Activated CD8-positive, alpha-beta T cell treated with anti-CD3 and anti-CD28 coated beads, Interleukin-2, amount 10 ng/mL, durations not matched to agents 7 days and 5 days (primary cell): ENCODE data around the gene VEGFA. TPM values are rescaled to one million over a fixed set of nuclear protein-coding genes. Genes with fewer than 3 reads are reported as not detected.

Experiments used
- ATAC-seq: fragments of 150-1000 bp; cut with Tn5 transposase; one replicate; pipeline ENCODE4 v1.10.0; 2021; ENCODE audit warnings: moderate library complexity
- CTCF ChIA-PET: fragments of 350-600 bp; sonication (Branson Sonifier 250); formaldehyde crosslinking; loops from one replicate; lab custom pipeline; 2021; ENCODE audit warnings: antibody characterized with exemption; lab: Charles Lee
- POLR2A ChIA-PET: fragments of 350-600 bp; sonication (Branson Sonifier 250); formaldehyde crosslinking; loops from one replicate; lab custom pipeline; 2021; ENCODE audit warnings: antibody characterized with exemption; lab: Charles Lee
- DNase-seq: peaks from one replicate; pipeline ENCODE4 v3.0.0-alpha.2; 2020
- H3K27ac Mint-ChIP-seq: one replicate; pipeline ENCODE4 v1.8.0; 2021; ENCODE audit warnings: mild to moderate bottlenecking, mixed read lengths
- H3K27me3 Mint-ChIP-seq: one replicate; pipeline ENCODE4 v1.8.0; 2021; ENCODE audit warnings: low read depth, mixed read lengths
- H3K36me3 Mint-ChIP-seq: one replicate; pipeline ENCODE4 v1.8.0; 2021; ENCODE audit warnings: low read depth, mixed read lengths
- H3K4me1 Mint-ChIP-seq: one replicate; pipeline ENCODE4 v1.8.0; 2021; ENCODE audit warnings: low read depth, mixed read lengths
- H3K4me3 Mint-ChIP-seq: one replicate; pipeline ENCODE4 v1.8.0; 2021; ENCODE audit warnings: mild to moderate bottlenecking, mixed read lengths
- H3K9me3 Mint-ChIP-seq: one replicate; pipeline ENCODE4 v1.8.0; 2022; ENCODE audit warnings: mixed read lengths; ENCODE audit not compliant: insufficient read depth
- total RNA-seq, 2 experiments: library from RNA; stranded (reverse); gene quantifications; one replicate each; pipeline ENCODE4 v1.2.3, GENCODE V29; 2021

Gene VEGFA
- total RNA-seq, 2 experiments from 2014 or later = 37.9 to 39.3 TPM

DNA sequence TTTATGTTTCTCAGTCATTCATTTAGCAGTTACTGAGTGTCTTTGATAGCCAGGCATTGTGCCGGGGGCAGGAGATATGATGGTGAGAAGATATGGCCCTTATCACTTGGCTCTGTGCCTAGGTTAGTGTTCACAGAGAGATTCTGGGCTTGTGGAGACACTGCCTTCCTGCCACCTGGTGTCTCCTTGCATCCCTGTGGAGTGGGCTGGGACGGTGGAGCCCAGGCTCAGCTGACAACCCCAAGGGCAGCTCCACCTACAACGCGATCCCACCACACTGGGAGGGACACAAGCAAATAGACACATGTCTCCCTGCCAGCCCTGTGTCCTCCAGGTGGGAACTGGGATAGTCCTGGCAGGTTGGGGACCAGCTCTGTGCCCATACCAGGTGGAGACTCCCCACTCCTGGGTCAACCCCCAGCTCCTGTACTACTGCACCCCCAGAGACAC is 30.3 kb upstream of the VEGFA start:
- ATAC-seq = no peak
- no peaks in the 10 kb centered on the region for H3K36me3 Mint-ChIP-seq
- H3K27me3 Mint-ChIP-seq = no peaks in the 10 kb centered on the region
- POLR2A ChIA-PET = no interaction called here
- CTCF ChIA-PET = interaction anchor here (0.7 to 1.1 kb wide), 3 partner anchors 29 to 339 kb away, joined by 3 to 4 read pairs (median 3); partner anchors contain the start of gene VEGFA
- H3K27ac Mint-ChIP-seq = no peak overlapping the region
- peaks cover 6% of the 10 kb centered on the region for H3K4me1 Mint-ChIP-seq
- no peak for DNase-seq
- H3K9me3 Mint-ChIP-seq = no peaks in the 10 kb centered on the region
- no peak overlapping the region for H3K4me3 Mint-ChIP-seq

DNA sequence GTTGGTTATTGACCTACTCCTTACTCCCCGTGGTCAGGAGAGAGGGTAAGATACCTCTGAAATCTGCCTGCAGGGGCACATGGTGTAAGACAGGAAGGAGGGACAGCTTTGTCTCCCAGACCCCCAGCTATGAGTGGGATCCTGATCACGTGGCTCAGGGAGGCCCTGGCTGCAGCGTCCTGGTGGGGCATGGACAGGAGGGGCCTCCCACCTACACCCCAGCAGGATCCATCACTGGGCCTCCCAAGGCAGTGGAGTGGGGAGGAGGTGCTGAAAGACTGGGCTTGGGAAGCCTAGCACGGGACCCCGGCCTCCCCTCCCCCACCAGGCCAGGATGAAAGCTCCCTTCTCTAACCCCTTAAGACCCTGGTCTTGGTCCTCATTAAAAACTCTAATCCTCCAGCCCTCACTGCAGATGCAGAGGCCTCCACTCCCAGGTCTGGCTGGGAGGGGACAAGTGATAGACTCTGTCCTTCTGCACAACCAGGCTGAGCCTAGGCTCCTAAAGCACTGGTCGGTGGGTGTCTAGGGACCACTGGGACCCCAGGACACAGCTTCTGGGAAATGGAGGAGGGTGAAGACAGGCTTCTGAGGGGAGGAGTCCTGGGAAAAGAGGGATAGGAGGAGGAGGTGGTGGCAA is 29.6 kb upstream of the VEGFA start:
- no peak for DNase-seq
- H3K4me3 Mint-ChIP-seq = no peak overlapping the region
- no peak for ATAC-seq
- no peaks in the 10 kb centered on the region for H3K27me3 Mint-ChIP-seq
- no peaks in the 10 kb centered on the region for H3K36me3 Mint-ChIP-seq
- H3K4me1 Mint-ChIP-seq = peaks cover 2% of the 10 kb centered on the region
- POLR2A ChIA-PET = no interaction called here
- H3K27ac Mint-ChIP-seq = no peak overlapping the region
- no peaks in the 10 kb centered on the region for H3K9me3 Mint-ChIP-seq
- CTCF ChIA-PET = interaction anchor here (1.1 kb wide), 2 partner anchors 28 to 339 kb away, joined by 3 to 4 read pairs; no protein-coding TSS in a partner anchor

DNA sequence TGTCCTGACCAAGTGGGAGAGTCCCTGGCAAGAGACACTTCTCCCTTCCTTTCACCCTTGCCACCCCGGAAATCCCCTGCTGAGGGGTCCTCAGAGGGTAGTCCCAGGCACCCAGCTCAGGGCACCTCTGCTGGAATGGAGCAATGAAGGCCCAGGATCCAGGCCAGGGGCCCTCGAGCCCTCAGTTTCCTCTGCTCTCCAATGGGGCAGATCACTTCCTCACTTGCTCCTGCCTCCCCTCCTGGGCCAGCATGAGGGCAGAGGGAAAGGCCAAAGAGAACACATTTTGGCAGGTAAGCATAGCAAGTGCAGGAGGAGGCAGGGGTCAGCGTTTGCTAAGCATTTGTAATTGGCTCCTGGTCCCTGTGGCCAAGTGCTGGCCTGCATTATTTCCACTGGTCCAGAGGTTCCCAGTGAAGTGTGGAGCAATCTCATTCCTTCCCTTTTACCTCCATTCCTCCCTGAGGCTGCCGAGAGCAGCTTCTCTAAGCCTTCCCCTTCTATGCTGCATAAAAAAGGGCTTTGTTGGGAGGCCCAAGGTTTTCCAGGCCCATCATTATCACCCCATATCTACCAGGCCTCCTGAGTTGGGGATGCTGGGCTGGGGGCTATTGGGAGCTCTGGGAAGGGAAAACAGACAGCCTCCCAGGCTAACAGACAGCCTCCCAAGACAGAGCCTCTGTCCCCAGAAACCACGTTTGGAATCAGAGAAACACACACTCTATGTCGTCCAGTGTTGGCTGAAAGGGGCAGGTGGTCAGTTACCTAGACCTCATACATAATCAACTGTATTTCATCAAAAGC is 28.8 kb upstream of the VEGFA start:
- Mint-ChIP-seq H3K27me3 (peaks cover 5% of the 10 kb centered on the region), H3K4me3 (no peak overlapping the region), H3K4me1 (no peaks in the 10 kb centered on the region), H3K9me3 (no peaks in the 10 kb centered on the region), H3K27ac (no peak overlapping the region), H3K36me3 (no peaks in the 10 kb centered on the region)
- CTCF ChIA-PET = no interaction called here
- DNase-seq = no peak
- ATAC-seq = no peak
- POLR2A ChIA-PET = no interaction called here

DNA sequence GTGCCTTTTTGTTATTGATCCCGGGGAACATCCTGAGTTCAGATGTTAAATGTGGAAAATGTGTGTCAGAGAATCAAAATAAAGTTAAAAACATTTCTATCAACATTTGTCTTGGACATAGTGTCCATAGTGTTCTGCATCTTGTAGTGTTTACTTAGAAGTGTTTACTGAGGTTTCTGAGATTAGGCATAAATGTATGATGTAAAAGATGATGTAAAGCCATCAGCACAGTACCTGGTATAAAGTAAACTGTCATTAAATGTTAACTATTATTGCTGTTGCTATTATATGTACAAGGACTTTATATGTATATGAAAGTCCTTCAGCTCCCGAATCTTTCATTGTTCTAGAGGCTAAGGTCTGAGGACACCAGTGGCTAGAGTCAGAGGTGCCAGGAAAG is 28.2 kb upstream of the VEGFA start:
- ATAC-seq (no peak), DNase-seq (no peak)
- ChIA-PET CTCF (no interaction called here), POLR2A (no interaction called here)
- Mint-ChIP-seq H3K27me3 (peaks cover 7% of the 10 kb centered on the region), H3K4me3 (no peak overlapping the region), H3K36me3 (no peaks in the 10 kb centered on the region), H3K4me1 (no peaks in the 10 kb centered on the region), H3K9me3 (no peaks in the 10 kb centered on the region), H3K27ac (no peak overlapping the region)

DNA sequence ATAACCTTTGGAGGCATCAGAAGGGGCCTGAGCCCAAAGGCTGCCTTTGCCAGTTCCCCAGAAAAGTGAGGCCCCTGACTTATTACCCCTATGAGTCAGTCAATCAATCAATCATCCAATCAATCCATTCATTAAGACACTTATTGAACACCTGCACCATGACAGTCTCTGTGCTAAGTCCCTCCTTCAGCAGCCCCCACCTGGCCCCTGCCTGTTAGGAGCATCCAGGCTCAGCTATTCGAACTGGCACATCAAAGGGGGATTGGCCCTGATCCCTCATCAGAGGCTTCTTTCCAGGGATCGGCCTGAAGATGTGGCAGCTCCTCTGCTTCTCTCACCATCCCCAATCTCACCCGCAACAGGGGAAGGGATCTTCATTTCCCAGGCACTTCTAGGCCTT is 27.7 kb upstream of the VEGFA start:
- Mint-ChIP-seq H3K4me3 (no peak overlapping the region), H3K36me3 (no peaks in the 10 kb centered on the region), H3K27me3 (peaks cover 8% of the 10 kb centered on the region), H3K27ac (no peak overlapping the region), H3K4me1 (no peaks in the 10 kb centered on the region), H3K9me3 (no peaks in the 10 kb centered on the region)
- ChIA-PET CTCF (interaction anchor here (1.0 to 1.2 kb wide), 2 partner anchors 11 to 18 kb away, joined by 3 read pairs; no protein-coding TSS in a partner anchor), POLR2A (no interaction called here)
- ATAC-seq = no peak
- DNase-seq = no peak

DNA sequence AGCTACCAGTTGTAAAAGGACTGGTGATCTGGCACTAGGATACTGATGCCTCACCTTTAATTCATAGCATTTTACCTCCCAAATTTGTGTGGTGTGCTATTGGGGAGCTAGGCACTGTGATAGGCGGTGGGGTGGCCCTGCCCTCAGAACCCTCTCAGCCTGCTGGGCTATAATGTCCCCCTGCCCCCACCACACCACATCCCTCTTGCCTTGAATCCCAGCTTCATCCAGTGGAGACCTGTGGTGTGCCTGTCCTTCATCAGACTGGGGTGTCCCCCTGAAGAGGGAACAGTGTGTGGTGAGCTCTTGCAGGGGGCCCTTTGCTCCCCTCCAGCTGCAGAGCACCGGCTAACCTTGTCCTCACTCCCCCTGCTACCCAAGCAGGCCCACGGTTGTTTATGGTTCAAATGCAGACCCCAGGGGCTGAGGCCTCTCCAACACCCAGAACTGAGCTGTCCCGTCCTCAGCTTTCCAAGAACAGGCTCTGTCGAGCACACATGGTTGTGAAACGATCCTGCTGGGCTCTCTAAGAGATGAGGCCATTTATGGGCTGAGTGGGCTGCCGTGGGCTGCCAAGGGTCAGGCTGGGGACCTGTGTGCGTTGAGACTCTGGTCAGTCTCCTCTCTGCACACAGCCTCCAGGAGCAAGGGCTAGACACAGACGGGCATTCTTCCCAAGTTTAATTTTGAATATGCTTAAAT is 26.9 kb upstream of the VEGFA start:
- Mint-ChIP-seq H3K27me3 (peaks cover 14% of the 10 kb centered on the region), H3K9me3 (no peaks in the 10 kb centered on the region), H3K4me3 (no peak overlapping the region), H3K4me1 (no peaks in the 10 kb centered on the region), H3K36me3 (no peaks in the 10 kb centered on the region), H3K27ac (no peak overlapping the region)
- ChIA-PET CTCF (interaction anchor here (1.0 to 1.2 kb wide), 3 partner anchors 10 to 337 kb away, joined by 3 to 4 read pairs (median 3); no protein-coding TSS in a partner anchor), POLR2A (no interaction called here)
- no peak for ATAC-seq
- no peak for DNase-seq

DNA sequence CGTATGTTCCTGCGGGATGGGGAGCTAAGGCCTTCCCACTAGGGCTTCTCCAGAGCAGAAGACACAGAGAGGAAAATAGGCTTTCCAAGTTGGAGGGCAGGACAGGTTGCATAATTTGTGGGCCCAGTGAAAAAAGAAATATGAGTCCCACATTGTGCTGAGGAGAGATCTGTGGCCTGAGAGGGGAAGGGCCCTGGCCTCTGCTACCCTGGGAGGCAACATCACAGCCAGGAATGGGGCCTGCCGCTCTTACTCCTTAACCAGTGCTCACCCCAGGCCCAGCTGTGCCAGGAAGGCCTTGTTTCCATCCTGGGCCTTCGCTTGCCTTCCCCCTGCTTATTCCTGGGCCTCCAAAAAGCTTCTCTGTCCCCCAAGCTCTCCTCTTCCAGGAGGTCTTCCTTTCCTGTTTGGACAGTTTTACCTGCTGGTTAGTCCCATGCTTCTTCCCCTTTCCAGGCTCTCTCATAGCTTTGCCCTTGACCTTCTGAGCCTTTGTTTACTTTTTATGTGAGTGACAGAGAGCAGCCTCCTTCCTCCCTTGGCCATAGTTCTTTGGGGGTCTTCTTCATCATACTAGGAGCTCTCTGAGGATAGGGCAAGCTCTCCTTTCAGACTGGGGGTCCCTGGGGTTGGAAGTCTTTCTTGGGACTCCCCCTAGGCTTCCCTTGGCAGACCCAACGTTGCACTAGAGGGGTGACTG is 26.2 kb upstream of the VEGFA start:
- Mint-ChIP-seq H3K36me3 (no peaks in the 10 kb centered on the region), H3K27ac (no peak overlapping the region)
- no peak for DNase-seq

DNA sequence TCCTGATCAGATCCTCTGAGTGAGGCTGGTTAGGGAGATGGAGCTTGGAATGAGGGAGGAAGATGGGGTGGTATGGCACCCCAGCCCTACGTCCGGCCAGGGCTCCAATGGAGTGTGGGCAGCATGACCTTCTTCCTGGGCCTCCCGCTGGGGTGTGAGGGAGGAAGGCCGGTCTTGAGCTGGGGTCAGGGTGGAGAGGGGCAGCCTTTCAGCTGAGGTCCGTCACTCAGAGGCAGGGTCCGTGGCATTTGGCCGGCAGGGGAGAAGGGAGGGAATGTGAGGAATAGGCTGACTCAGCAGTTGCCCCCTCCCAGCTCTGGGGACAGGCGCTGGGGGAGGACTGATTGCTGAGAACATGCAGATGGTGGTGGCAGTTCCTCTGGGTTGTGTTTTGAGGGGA is 25.5 kb upstream of the VEGFA start:
- no peak for ATAC-seq
- Mint-ChIP-seq H3K4me1 (no peaks in the 10 kb centered on the region), H3K9me3 (no peaks in the 10 kb centered on the region), H3K36me3 (no peaks in the 10 kb centered on the region), H3K4me3 (no peak overlapping the region), H3K27ac (no peak overlapping the region), H3K27me3 (peaks cover 19% of the 10 kb centered on the region)
- ChIA-PET CTCF (interaction anchor here (0.7 to 2.6 kb wide), 6 partner anchors 20 to 334 kb away, joined by 3 to 14 read pairs (median 6); partner anchors contain the start of gene VEGFA), POLR2A (no interaction called here)
- DNase-seq = no peak

More for the DNA sequence above, 26.2 kb upstream of the VEGFA start:
- Mint-ChIP-seq H3K4me3 (no peak overlapping the region), H3K27me3 (peaks cover 19% of the 10 kb centered on the region), H3K4me1 (no peaks in the 10 kb centered on the region), H3K9me3 (no peaks in the 10 kb centered on the region)
- ATAC-seq = no peak
- POLR2A ChIA-PET = no interaction called here
- CTCF ChIA-PET = interaction anchor here (1.0 to 2.6 kb wide), 3 partner anchors 19 to 336 kb away, joined by 4 to 14 read pairs (median 9); partner anchors contain the start of gene VEGFA

DNA sequence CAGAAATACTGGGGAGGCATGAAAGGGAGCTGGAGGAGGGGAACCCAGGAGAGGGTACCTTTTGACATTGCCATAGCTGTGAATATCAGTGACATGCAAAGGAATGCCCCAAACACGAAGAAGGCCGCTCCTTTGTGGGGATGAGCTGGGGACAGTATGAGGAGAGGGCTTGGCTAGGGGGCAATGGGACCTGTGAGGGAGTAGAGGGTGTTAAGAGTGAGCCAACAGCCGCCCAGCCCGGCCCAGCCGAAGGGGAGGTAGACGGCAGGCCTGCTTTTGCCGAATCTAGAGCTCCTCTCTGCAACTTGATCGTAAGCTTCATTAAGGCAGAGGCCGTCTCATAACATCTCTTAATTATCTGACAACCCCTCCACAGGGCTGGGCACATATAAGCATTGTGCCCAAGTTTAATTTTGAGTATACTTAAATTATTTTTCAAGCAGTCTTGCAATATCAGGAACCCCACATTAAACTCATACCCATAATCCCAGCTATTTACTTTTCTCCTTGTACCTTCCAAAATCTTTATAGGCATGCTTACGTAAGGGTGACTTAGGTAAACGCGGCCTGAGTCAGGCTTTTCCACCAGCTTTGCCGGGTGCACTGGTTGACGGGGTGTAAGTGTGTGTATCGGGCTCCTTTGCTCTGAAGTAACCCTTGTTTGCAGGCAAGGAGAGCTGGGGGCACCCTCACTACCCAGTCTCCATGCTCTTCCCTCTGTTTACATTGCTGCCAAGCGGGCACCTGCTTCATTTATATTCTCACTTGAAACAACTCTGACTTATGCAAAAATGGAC is 24.9 kb upstream of the VEGFA start:
- DNase-seq (no peak), ATAC-seq (no peak)
- Mint-ChIP-seq H3K4me3 (no peak overlapping the region), H3K4me1 (no peaks in the 10 kb centered on the region), H3K9me3 (no peaks in the 10 kb centered on the region), H3K27ac (peak overlapping the region; percentile 4), H3K27me3 (peaks cover 19% of the 10 kb centered on the region), H3K36me3 (no peaks in the 10 kb centered on the region)
- ChIA-PET CTCF (interaction anchor here (0.7 to 2.6 kb wide), 6 partner anchors 20 to 334 kb away, joined by 3 to 14 read pairs (median 6); partner anchors contain the start of gene VEGFA), POLR2A (no interaction called here)

DNA sequence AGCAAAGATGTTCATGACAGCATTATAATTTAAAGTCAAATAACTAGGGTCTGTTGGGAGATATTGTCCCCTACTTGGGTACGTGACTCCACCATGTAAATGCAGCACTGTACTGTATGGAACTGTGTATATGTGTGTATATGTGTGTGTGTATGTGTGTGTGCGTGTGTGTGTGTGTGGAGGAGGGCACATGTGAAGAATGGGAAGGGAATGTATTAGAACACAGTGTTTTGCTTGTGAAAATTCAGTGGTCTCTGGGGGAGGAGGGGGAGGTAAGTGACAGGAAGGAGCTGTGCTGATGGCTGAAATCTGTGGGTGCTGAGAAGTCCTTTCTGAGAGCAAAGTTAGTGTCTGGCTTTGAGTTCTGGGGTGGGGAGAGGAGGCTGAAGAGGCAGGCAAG is 23.9 kb upstream of the VEGFA start:
- POLR2A ChIA-PET = interaction anchor here (1.2 kb wide), 1 partner anchor 10 kb away, joined by 3 read pairs; no protein-coding TSS in a partner anchor
- DNase-seq (no peak), ATAC-seq (no peak)
- H3K4me1 Mint-ChIP-seq = no peaks in the 10 kb centered on the region
- H3K27me3 Mint-ChIP-seq = peaks cover 19% of the 10 kb centered on the region
- H3K4me3 Mint-ChIP-seq = no peak overlapping the region
- H3K9me3 Mint-ChIP-seq = no peaks in the 10 kb centered on the region
- CTCF ChIA-PET = interaction anchor here (1.1 to 2.6 kb wide), 4 partner anchors 14 to 79 kb away, joined by 5 to 14 read pairs (median 8); partner anchors contain the start of gene VEGFA
- no peak overlapping the region for H3K27ac Mint-ChIP-seq
- H3K36me3 Mint-ChIP-seq = no peaks in the 10 kb centered on the region
